ENCODE data around the gene CCDC102B.
"Not testable (repeated sequence)": the region's sequence is repeated elsewhere in the genome, so short reads cannot be mapped to it uniquely, and the experiment has no call there.

DNA sequence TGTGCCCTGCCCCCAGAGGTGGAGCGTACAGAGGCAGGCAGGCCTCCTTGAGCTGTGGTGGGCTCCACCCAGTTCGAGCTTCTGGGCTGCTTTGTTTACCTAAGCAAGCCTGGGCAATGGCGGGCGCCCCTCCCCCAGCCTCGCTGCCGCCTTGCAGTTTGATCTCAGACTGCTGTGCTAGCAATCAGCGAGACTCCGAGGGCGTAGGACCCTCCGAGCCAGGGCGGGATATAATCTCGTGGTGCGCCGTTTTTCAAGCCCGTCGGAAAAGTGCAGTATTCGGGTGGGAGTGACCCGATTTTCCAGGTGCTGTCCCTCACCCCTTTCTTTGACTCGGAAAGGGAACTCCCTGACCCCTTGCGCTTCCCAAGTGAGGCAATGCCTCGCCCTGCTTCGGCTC, 7.6 kb upstream of the CCDC102B start:
- TF ChIP-seq, protein P1, sequence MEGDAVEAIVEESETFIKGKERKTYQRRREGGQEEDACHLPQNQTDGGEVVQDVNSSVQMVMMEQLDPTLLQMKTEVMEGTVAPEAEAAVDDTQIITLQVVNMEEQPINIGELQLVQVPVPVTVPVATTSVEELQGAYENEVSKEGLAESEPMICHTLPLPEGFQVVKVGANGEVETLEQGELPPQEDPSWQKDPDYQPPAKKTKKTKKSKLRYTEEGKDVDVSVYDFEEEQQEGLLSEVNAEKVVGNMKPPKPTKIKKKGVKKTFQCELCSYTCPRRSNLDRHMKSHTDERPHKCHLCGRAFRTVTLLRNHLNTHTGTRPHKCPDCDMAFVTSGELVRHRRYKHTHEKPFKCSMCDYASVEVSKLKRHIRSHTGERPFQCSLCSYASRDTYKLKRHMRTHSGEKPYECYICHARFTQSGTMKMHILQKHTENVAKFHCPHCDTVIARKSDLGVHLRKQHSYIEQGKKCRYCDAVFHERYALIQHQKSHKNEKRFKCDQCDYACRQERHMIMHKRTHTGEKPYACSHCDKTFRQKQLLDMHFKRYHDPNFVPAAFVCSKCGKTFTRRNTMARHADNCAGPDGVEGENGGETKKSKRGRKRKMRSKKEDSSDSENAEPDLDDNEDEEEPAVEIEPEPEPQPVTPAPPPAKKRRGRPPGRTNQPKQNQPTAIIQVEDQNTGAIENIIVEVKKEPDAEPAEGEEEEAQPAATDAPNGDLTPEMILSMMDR (conservative IDR thresholded peaks at IDR 0.05; ENCODE audit: low read depth, low read length) = not testable (repeated sequence)
- not testable (repeated sequence) for TF ChIP-seq EZH2 (IDR thresholded peaks at IDR 0.05; ENCODE audit: low read length, unreplicated experiment)
